Measurements from ENCODE around the gene CENPM.
A peak's percentile ranks its signal among the peaks of the same experiment; 100 is the strongest.

Gene CENPM

DNA sequence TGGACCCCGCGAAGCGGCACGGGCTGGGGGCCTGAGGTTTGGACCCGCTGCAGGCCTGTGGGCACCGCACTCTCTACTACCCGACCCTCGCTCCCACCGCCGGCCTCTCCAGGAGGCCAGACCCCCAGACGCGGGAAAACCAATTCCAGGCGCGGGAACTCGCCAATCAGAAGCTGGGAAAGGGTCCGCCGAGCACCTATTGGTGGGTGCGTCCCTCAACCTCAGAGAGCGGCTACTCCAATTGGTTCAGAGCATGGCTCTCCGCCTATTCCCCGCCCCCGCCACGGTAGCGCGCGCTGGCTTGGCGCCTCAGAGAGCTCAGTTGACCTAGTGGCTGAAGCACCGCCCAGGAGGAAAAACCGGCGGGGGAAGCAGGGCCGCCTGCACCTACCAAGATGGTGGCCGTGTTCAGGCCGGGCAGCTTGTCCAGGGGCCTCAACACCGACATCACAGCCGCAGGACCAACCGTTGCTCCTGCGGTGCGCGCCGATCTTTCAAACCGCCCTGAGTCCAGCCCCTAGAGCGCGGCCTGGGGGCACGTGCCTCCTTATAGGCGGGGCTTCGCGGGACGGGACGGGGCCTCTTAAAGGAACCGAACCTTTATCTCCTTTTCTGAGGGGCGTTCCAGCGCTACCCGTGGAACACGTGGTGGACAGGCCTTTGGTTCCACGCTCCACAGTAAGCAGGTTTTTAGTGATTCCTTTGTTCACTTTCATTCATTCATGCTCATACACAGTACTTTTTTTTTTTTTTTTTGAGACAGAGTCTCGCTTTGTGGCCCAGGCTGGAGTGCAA is at the start of gene CENPM:
TSS of gene CENPM (minus strand) at position 524 of the 795 bp plus-strand sequence. CDS start at position 448, 76 bp downstream.
- DNase-seq = peak; percentile 97

- no peak for DNase-seq
Measured at GRCh38 chr22:41995211-41995610, 48.3 kb upstream of the CENPM start.

GRCh38 chr22:41992496-41992895 is 45.5 kb upstream of the CENPM start:
- DNase-seq = no peak

DNA sequence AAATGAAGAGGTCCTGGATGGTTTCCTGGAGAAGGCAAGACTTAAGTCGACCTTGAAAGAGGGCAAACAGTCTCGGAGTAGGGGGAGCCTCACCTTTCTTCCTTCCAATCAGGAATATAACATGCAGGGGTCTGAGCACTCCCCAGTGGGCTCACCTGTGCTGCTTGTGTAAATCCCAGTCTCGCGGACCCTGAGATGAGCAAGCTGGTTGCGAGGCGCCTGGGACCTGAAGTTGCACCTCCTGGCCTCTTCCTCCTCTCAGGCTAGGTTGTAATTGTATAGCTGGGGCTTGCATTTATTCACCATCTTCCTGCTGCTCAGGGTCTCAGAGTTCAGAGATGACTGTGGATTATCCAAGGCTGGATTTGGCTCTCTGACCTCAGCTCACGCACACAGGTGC is 44.2 kb upstream of the CENPM start:
- no peak for DNase-seq

GRCh38 chr22:41989246-41989645 is 42.3 kb upstream of the CENPM start:
- DNase-seq = no peak

GRCh38 chr22:41987276-41987675 is 40.3 kb upstream of the CENPM start:
- DNase-seq = no peak

DNA sequence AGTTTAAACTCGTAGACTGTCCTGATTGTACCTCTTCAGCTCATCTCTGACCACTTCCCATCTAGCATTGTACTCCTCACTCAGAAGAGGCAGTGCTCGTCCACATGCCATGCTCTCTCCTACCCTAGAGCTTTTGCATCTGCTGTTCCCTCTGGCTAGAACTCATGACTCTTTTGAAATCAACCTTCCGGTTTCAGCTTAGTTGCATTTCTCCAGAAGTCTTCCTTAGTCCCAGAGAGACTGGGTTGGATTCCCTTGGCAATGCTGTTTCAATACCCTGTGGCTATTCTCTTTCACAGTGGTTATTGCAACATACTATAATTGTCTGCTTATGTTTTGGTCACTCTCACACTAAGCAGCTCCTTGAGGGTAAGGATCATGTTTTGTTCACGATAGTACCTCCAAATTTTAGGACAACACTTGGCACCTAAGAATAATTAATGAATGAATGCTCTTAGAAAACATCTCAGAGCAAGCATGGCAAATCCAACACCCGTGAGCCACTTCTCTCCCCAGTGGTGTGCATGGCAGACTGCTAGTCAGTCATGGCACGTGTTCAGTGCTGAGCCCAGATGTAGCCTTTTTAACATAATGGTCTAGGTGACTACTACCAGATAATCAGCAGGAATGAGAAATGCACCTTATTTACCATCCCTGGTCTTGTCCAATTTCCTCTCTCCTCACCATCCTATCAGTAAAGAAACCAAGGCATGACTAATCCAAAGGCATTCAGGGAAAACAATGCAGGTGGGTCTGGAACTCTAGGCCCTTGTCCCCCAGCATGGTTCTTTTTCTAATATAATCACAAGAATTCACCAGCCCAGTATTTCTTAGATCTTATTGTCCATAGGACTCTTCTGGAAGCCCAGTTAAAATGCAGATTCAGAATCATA is 36.8 kb upstream of the CENPM start:
- DNase-seq = no peak

GRCh38 chr22:41982865-41983264 is 35.9 kb upstream of the CENPM start:
- DNase-seq = no peak

DNA sequence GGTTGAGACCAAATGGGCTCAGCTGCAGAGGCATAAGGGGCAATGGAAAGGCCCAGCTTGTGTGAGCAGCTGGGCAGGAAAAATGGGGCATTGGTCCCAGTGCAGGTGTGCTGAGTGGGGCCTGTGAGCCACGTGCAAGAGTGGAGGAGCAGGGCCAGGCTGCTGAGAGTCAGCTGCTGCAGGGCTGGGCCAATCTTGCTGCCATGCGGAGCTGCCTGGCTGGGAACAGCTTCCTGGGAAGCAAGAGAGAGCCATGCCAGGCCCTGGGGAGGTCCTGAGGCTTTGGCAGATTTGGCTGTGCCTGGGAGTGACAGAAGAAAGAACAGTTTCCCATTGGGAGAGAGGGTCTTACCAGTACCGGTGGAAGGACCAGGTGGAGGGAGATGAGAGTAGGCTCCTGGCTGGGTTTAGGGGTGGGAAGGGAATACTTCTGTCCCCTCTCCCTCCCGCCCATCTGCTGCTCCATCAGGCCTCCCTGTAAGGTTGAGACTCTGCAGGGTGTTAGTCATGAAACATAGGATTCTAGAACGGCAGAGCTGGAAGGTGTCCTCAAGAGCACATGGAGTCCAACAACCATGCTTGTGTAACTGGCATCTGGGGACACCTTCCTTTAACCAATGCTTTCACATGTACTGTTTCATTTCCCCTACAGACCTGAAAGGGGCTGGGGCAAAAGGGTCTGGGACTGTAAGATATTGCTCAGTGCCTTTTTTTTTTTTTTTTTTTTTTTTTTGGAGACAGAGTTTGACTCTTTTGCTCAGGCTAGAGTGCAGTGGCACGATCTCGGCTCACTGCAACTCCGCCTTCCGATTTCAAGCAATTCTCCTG is 32.7 kb upstream of the CENPM start:
- no peak for DNase-seq

DNA sequence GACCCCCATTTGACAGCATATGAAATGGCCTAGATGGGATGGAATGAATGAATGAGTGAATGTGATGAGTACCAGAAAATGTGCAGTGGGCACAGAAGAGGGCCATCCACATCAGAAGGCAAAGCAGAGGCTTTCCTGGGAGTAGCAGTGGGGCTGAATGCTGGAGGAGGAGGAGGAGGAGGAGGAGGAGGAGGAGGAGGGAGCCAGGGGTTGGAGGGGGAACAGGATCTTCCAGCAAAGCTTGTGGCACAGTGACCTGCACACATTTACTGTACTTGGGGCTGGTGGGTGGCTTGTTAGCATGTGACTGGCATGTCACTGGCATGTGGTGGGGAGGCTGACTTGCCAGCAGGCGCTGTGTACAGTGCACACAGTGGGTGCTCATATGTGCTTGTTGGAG is 31.8 kb upstream of the CENPM start:
- no peak for DNase-seq

DNA sequence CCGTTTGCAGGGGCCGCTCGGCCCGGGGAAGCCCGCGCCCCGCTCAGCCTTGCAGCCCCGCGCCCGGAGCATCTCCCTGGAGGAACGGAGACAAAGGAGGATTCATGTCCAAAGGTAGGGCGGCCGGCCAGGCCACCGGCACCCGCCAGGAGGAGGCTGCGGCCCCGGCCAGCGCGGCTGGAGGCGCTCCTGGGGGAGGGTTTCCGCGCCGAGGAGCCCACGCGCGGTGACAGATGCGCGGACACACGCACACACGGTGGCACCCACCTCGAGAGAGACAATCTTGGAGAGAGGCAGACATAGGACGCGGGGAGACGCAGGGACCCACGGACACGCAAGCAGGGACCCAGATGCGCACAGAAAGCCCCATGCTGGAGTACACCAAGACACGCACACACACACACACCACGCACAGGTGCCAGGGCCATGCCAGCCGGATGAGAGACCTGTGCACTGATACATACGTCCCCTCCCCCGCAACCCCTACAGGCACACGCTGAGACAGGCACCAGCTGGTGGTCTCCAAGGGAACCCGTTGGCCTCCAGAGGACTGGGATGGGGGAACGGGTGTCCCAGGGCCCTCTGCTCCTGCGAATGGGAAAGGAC is 30.1 kb upstream of the CENPM start:
- no peak for DNase-seq

- DNase-seq = no peak
Measured at GRCh38 chr22:41976070-41976901, 29.3 kb upstream of the CENPM start.

DNA sequence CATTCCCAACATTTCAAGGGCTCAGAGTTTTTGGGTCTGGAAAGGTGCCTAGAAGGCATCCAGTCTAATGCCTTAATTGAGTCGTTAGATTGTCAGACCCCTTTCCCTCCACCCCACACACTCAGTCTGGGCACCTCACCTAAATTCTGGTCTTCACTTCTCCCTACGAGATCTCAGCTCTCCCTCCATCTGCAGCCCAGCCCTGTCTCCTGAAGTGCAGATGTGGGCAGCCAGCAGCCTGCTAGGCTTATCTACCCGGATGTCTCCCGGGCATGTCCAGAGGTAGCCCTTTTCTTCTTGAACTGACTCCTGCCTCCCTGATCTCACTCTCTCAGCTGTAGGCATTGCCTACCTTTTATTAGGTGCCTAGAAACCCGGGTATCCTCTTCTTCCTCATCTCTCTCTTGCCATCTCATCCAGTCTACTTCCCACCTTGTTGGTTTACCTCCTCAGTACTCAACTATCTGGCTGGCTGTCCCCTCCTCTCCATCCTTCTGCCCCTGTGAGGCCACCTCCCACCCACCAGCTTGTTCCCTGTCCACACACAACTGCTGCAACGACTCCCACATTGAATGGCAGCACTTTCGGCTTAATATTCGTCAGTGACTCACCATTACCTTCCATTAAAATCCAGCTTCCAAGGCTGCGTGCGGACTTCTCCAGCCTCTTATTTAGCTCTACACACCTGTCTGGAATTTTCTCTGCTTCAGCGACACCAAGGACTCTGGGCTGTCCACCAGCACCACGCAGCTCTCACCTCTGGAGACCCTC is 28.5 kb upstream of the CENPM start:
- DNase-seq = no peak

- no peak for DNase-seq
Measured at GRCh38 chr22:41974691-41975290, 27.8 kb upstream of the CENPM start.

GRCh38 chr22:41971431-41971830 is 24.5 kb upstream of the CENPM start:
- DNase-seq = no peak

DNA sequence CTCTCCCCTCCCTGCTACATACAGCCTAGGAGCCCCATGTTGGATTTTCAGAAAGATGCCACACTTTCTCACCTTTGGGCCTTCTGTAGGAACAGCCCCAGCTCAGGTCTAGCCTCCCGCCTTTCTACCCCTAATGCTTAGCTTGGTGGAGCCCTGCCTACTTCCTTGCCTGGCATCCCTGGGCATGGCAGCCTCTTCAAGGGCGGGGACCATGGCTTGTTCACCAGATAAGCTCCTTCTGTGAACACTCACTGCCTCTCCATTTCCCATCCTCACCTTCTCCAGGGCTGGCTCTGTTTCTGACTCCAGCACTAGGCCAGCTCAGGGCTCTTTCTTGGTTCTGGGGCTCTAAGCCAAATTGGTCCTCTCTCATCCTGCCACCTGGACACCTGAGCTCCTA is 23.6 kb upstream of the CENPM start:
- no peak for DNase-seq

DNA sequence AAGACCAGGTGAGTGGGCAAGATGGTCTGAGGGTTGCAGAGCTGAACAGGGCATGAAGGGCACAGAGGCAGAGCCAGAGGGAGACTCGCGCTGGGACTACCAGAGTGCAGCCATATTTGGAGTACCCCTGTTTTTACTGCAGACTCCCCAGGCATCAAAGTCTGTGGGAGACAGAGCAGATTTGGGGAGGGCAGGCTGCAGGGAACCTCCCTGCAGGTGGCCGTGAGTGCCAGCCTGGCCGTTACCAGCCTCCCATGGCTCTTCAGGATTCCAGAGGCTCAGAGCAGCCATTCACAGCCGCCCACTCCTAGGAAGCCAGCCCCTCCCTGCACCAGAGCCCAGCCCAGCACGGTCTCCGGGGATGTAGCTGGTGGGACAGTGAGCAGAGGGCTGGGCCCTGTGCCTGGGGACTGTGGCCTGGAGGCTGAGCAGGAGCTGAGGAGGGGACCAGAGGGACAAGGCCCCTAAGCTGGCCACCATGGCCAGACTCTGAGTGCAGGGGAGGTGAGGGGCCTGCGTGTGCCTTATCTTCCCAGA is 22.2 kb upstream of the CENPM start, which contains the start of gene SEPTIN3:
TSS of gene SEPTIN3 (plus strand) at position 334 of the 537 bp plus-strand sequence. CDS start 2,050 bp downstream, outside the sequence.
- no peak for DNase-seq

DNA sequence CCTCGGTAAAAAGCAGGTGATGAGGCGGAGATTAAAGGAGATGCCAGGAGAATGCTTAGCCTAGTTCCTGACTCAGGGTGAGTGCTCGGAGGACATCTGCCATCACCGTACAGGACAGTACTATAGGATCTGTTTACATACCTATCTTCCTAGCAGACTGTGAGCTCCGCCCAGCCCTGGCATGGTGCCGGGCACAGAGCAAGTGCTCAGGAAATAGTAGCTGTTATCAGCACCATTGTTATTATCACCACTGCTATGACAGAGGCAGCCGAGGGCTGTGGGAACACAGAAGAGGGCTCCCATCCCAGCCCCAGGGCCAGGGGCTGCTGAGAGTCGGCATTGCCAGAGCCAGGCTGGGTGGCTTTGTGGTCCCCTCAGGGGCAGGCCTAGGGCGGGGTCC is 21.6 kb upstream of the CENPM start:
- DNase-seq = no peak

GRCh38 chr22:41966607-41967240 is 19.8 kb upstream of the CENPM start:
- DNase-seq = no peak

GRCh38 chr22:41966225-41966606 is 19.3 kb upstream of the CENPM start:
- no peak for DNase-seq
